Heart left ventricle (tissue), 16 donors: Measurements from ENCODE around the gene MAPK7. TPM values are rescaled to one million over a fixed set of nuclear protein-coding genes. Genes with fewer than 3 reads are reported as not detected.

Experiments
- ATAC-seq, 4 donors: fragments of 200-7000 bp; cut with Tn5 transposase; one replicate each; pipeline ENCODE4 v1.9.1; 2020 to 2022; ENCODE audit warnings: moderate library complexity in 4 of 4, mild to moderate bottlenecking in 3 of 4, moderate number of reproducible peaks in 1 of 4
- DNase-seq, 5 donors: peaks; one replicate each; pipeline ENCODE4 v3.0.0-alpha.2; 2020
- H3K27ac ChIP-seq, 12 donors: fragments of 200-600 bp; sonication (generic) in 4 of 12; one replicate each; pipeline versions ENCODE4 v1.5.0 to v1.8.0; 2016 to 2022; ENCODE audit warnings: mild to moderate bottlenecking in 2 of 12
- H3K27me3 ChIP-seq, 9 donors: fragments of 200-600 bp; sonication (generic) in 2 of 9; one replicate each; pipeline versions ENCODE4 v1.5.1 to v1.8.0; 2016 to 2022; ENCODE audit warnings: mild to moderate bottlenecking in 3 of 9
- H3K36me3 ChIP-seq, 9 donors: fragments of 200-600 bp; sonication (generic) in 2 of 9; one replicate each; pipeline versions ENCODE4 v1.5.0 to v1.8.0; 2018 to 2022; ENCODE audit warnings: mild to moderate bottlenecking in 2 of 9
- H3K4me1 ChIP-seq, 12 donors: fragments of 200-600 bp; sonication (generic) in 4 of 12; one replicate each; pipeline versions ENCODE4 v1.5.0 to v1.8.0; 2016 to 2022; ENCODE audit warnings: mild to moderate bottlenecking in 3 of 12
- H3K4me3 ChIP-seq, 12 donors: fragments of 200-600 bp; sonication (generic) in 4 of 12; one replicate each; pipeline versions ENCODE4 v1.5.0 to v1.8.0; 2017 to 2022; ENCODE audit warnings: mild to moderate bottlenecking in 9 of 12, moderate library complexity in 4 of 12
- H3K9me3 ChIP-seq, 12 donors: fragments of 200-600 bp; sonication (generic) in 4 of 12; one replicate each; pipeline versions ENCODE4 v1.5.0 to v1.8.0; 2016 to 2022; ENCODE audit warnings: mild to moderate bottlenecking in 1 of 12
- POLR2A ChIP-seq, 2 donors: fragments of 450-650 bp; IDR thresholded peaks; one replicate each; pipeline ENCODE4 v1.6.1; 2017; ENCODE audit warnings: antibody characterized with exemption in 2 of 2, mild to moderate bottlenecking in 2 of 2, moderate library complexity in 2 of 2
- WGBS, 4 donors: extraction: QIAGEN DNeasy Blood & Tissue Kit in 2 of 4; methylation state at CpG; one replicate each; pipeline versions ENCODE4 v1.1.5 to v1.1.7; 2013 to 2018; 5-methylcytosine and 5-hydroxymethylcytosine counted together
- intact Hi-C, 10 donors: fragments of 100-400 bp; cut with DNase I; formaldehyde crosslinking; loops; one replicate each; pipeline versions ENCODE4 v1.11.1 to v1.14.2; 2022
- polyA plus RNA-seq, 2 donors: library from polyadenylated mRNA; stranded (reverse); fragments of 200-250 nt; gene quantifications; one replicate each; pipeline ENCODE4 v1.2.3, GENCODE V29; 2013
- total RNA-seq, 9 donors: library from RNA; depleted of rRNA in 2 of 9; stranded (reverse); fragments of >200 nt in 2 of 9; fragmentation: NEBNext Ultra II Directional in 3 of 9; extraction: Animal tissue kit (Norgen Biotek cat#: 25700) in 3 of 9; gene quantifications; one replicate each; pipeline versions ENCODE4 v1.1.0 to v1.2.4, GENCODE V29; 2016 to 2023
- TF ChIP-seq, protein P1 (sequence below), 12 donors: fragments of 200-600 bp; sonication (generic) in 4 of 12; IDR thresholded peaks; one replicate each; pipeline versions ENCODE4 v1.5.0 to v1.8.0; 2018 to 2022; ENCODE audit warnings: antibody characterized with exemption in 12 of 12, mild to moderate bottlenecking in 5 of 12
- donor health status: ischemic (EF 13 %, LVEDD 7.1; RV severe dilation, severe dysfunction).
- donor health status: healthy with polysubstance abuse.
- donor health status: DM: no; HTN: yes; CAD: no.
- donor health status: DM: no; HTN: no; CAD: no.
- donor health status: ischemic (EF 25% LVEDD 6.9; RV normal size, moderate dysfunction).
- donor health status: ischemic (EF 25% LVEDD 5.7; RV mildly dilated, moderate dysfunction).
- donor health status: healthy.
- donor health status: DM: yes; HTN: yes; CAD: no.
- donor health status: ischemic (EF 35%, LVEDD 5.7; RV mildly dilated, moderate dysfunction).
- donor health status: nonischemic (EF 11% LVEDD 7.7; RV severe dilation, severe dysfunction).
- donor health status: DM: yes; HTN: yes; CAD: no.
- donor health status: PGD.
- donor health status: ischemic (EF 29% LVEDD 5.4; RV normal size, mild dysfunction).
- donor health status: nonischemic (EF 23%, LVEDD 6.1; RV moderate dilation, normal function).

The MAPK7 gene
- total and polyA plus RNA-seq, 11 donors = 5.7 to 25.4 (median 12.1) TPM

GRCh38 chr17:19376811-19377210, 1.5 kb upstream of the MAPK7 start:
- no peak for TF ChIP-seq POLR2A (IDR thresholded peaks at IDR 0.05)
- TF ChIP-seq, protein P1, sequence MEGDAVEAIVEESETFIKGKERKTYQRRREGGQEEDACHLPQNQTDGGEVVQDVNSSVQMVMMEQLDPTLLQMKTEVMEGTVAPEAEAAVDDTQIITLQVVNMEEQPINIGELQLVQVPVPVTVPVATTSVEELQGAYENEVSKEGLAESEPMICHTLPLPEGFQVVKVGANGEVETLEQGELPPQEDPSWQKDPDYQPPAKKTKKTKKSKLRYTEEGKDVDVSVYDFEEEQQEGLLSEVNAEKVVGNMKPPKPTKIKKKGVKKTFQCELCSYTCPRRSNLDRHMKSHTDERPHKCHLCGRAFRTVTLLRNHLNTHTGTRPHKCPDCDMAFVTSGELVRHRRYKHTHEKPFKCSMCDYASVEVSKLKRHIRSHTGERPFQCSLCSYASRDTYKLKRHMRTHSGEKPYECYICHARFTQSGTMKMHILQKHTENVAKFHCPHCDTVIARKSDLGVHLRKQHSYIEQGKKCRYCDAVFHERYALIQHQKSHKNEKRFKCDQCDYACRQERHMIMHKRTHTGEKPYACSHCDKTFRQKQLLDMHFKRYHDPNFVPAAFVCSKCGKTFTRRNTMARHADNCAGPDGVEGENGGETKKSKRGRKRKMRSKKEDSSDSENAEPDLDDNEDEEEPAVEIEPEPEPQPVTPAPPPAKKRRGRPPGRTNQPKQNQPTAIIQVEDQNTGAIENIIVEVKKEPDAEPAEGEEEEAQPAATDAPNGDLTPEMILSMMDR (IDR thresholded peaks at IDR 0.05) = no peak
- intact Hi-C loops = loop anchor here in 1 of 10 donors (5.0 to 10.0 kb wide), 2 partner anchors 70 to 268 kb away; partner anchors contain the start of gene ALDH3A2
- DNase-seq = no peak
- no peak for ATAC-seq
- Histone ChIP-seq H3K9me3 (no peaks in the 10 kb centered on the region), H3K4me1 (peaks cover 0 to 35% (median 15%) of the 10 kb centered on the region in 12 donors), H3K27me3 (no peaks in the 10 kb centered on the region), H3K27ac (peak overlapping the region; percentile 71 to 99 (median 94)), H3K4me3 (peak overlapping the region in 11 of 12 donors; percentile 39 to 97 (median 80)), H3K36me3 (peaks cover 0 to 27% (median 25%) of the 10 kb centered on the region in 9 donors)
- 41 to 57% (median 50%) methylated on average over 2 of the region's 2 CpGs for WGBS, 4 donors

DNA sequence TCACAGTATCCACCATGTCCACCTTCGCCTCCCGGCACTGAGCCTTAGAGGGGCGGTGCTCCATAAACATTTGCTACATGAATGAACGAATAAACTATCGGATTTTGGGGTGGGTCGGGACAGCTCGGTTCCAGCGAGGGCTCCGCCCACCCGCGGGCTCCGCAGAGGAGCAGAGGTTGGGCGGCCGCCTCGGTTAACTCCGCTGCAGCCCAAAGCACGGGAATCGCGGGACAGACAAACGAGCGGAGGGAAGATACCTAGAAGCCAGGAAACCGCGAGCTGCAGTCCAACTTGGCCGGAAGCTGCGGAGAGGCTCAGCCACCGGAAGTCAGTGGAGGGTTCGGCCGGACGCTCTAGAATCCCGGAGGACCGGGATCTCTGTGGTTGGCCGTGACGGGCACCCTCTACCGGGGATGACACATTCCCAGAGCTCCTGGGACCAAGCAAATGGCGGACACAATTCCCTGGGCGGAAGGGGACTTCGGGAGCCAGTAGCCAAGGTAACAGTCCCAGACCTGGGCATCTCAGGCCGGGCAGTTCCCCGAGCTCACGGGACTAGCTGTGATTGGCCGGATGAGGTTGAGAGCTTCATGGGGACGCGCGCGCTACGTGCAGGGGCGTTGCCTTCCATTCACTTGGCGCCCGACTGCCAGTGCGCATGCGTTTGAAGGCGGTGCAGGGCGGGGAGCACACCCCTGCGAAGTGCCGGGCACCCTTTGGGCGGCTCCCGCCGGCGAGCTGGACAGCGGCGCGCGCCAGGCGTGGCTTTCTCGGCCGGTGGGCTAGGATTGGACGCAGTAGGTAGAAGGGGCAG, 489 bp upstream of the MAPK7 start:
- Histone ChIP-seq H3K36me3 (peaks cover 0 to 37% (median 34%) of the 10 kb centered on the region in 9 donors), H3K27ac (peak overlapping the region; percentile 71 to 99 (median 94)), H3K4me1 (peaks cover 0 to 30% (median 17%) of the 10 kb centered on the region in 12 donors), H3K4me3 (peak overlapping the region; percentile 65 to 97 (median 80)), H3K9me3 (no peaks in the 10 kb centered on the region), H3K27me3 (no peaks in the 10 kb centered on the region)
- DNase-seq (peak; percentile 99), ATAC-seq (peak; percentile 92 to 98 (median 96))
- intact Hi-C loops = loop anchor here in 1 of 10 donors (5.0 to 10.0 kb wide), 2 partner anchors 69 to 267 kb away; partner anchors contain the start of gene ALDH3A2
- peak in 1 of 2 donors; percentile 44 for TF ChIP-seq POLR2A (IDR thresholded peaks at IDR 0.05)
- TF ChIP-seq, protein P1 (IDR thresholded peaks at IDR 0.05) = peak in 4 of 12 donors; percentile 5 to 33 (median 20)
- WGBS, 4 donors = 0% methylated on average over 22 to 67 of the region's 67 CpGs

DNA sequence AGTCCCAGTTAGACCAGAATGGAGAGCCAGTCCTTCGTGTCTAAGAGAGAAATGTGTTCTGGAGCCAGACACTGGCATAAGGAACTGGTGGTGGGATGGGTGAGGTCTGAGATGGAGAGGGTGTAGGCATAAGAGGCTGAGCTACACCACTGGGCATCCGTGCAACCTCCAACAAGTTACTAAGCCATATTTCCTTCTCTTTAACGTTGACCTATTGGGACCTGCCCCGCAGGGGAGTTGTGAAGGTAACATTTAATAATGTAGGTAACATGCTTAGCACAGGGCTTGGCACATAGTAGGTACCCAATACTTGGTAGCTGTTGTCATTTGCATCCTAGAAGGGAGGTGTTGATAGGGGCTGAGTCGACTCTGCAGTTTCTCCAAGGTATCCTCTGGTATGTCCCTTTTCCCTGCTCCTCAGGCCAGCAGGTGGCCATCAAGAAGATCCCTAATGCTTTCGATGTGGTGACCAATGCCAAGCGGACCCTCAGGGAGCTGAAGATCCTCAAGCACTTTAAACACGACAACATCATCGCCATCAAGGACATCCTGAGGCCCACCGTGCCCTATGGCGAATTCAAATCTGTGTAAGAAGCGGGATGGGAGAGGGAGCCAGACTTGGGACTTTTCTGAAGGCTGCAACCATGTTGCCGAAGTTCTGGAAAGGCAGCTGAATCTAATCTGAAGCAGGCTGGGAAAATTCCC, 1.2 kb downstream of the MAPK7 start:
- H3K4me1 ChIP-seq = peaks cover 0 to 43% (median 25%) of the 10 kb centered on the region in 12 donors
- ATAC-seq (no peak), DNase-seq (no peak)
- no peaks in the 10 kb centered on the region for H3K9me3 ChIP-seq
- no peaks in the 10 kb centered on the region for H3K27me3 ChIP-seq
- H3K4me3 ChIP-seq = peak overlapping the region in 10 of 12 donors; percentile 65 to 97 (median 81)
- H3K36me3 ChIP-seq = peaks cover 0 to 54% (median 51%) of the 10 kb centered on the region in 9 donors
- TF ChIP-seq, protein P1 (IDR thresholded peaks at IDR 0.05) = no peak
- TF ChIP-seq POLR2A (IDR thresholded peaks at IDR 0.05) = no peak
- intact Hi-C loops = loop anchor here in 1 of 10 donors (5.0 to 10.0 kb wide), 2 partner anchors 68 to 265 kb away; partner anchors contain the start of gene ALDH3A2
- whole genome bisulfite sequencing, 4 donors = 76 to 81% (median 80%) methylated on average over 13 of the region's 13 CpGs
- peak overlapping the region in 6 of 12 donors; percentile 80 to 98 (median 96) for H3K27ac ChIP-seq
